GM18517 (cell line): ENCODE results near the gene GNG12.
"Not testable (repeated sequence)": the region's sequence is repeated elsewhere in the genome, so short reads cannot be mapped to it uniquely, and the experiment has no call there.

Experiments
- ATAC-seq: cut with Tn5 transposase; IDR thresholded peaks from one replicate; pipeline ENCODE4 v1.9.1; 2021; ENCODE audit warnings: mild to moderate bottlenecking, moderate library complexity; ENCODE audit not compliant: unreplicated experiment

The GNG12 gene

GRCh38 chr1:67665307-67665706 is 168.0 kb downstream of the GNG12 start:
- ATAC-seq, result not testable (repeated sequence)

GRCh38 chr1:67664048-67664447 is 169.2 kb downstream of the GNG12 start:
- ATAC-seq, result no peak

- no peak for ATAC-seq
Observed at GRCh38 chr1:67662884-67663283, 170.4 kb downstream of the GNG12 start.

- ATAC-seq, result no peak
Observed at GRCh38 chr1:67659229-67659628, 174.0 kb downstream of the GNG12 start.

- ATAC-seq, result not testable (repeated sequence)
Observed at GRCh38 chr1:67657152-67657551, 176.1 kb downstream of the GNG12 start.

- ATAC-seq, result no peak
Observed at GRCh38 chr1:67655581-67655980, 177.7 kb downstream of the GNG12 start.

GRCh38 chr1:67653304-67653703 is 180.0 kb downstream of the GNG12 start:
- ATAC-seq, result no peak

- ATAC-seq, result peak; percentile 51
Observed at GRCh38 chr1:67652800-67653199, 180.5 kb downstream of the GNG12 start.
